H1 (cell line): ENCODE measurements around the gene NDUFS7. TPM values are rescaled to one million over a fixed set of nuclear protein-coding genes. Genes with fewer than 3 reads are reported as not detected.

Experiments
- GTF2F1 ChIP-seq: IDR thresholded peaks from 2 replicates; pipeline ENCODE4 v1.6.1; 2012; ENCODE audit warnings: low read depth, low read length, improper control_type of control experiment, borderline replicate concordance
- polyA plus RNA-seq, 7 experiments: library from polyadenylated mRNA; depleted of rRNA in 3 of 7; stranded (reverse) in 5 of 7; unstranded in 2 of 7; fragments of >200 nt in 5 of 7; fragments of 200-250 nt in 2 of 7; gene quantifications; 1 replicate in 5 of 7; 2 replicates in 1 of 7; 4 replicates in 1 of 7; pipeline versions ENCODE4 v1.2.1 to v1.2.3, GENCODE V29; 2011 to 2013; ENCODE audit warnings: missing spikeins in 2 of 7, mixed read lengths in 2 of 7
- total RNA-seq: library from RNA; stranded (reverse); fragmentation: NEBNext Ultra II Directional; extraction: Animal tissue kit (Norgen Biotek cat#: 25700); gene quantifications from 2 replicates; pipeline ENCODE4 v1.2.1, GENCODE V29; 2021

Gene NDUFS7
- total and polyA plus RNA-seq, 2 of the 8 experiments (the other 6 are each of a cell fraction or from before 2014, with no cell fraction given), result 78.1 to 309 TPM

DNA sequence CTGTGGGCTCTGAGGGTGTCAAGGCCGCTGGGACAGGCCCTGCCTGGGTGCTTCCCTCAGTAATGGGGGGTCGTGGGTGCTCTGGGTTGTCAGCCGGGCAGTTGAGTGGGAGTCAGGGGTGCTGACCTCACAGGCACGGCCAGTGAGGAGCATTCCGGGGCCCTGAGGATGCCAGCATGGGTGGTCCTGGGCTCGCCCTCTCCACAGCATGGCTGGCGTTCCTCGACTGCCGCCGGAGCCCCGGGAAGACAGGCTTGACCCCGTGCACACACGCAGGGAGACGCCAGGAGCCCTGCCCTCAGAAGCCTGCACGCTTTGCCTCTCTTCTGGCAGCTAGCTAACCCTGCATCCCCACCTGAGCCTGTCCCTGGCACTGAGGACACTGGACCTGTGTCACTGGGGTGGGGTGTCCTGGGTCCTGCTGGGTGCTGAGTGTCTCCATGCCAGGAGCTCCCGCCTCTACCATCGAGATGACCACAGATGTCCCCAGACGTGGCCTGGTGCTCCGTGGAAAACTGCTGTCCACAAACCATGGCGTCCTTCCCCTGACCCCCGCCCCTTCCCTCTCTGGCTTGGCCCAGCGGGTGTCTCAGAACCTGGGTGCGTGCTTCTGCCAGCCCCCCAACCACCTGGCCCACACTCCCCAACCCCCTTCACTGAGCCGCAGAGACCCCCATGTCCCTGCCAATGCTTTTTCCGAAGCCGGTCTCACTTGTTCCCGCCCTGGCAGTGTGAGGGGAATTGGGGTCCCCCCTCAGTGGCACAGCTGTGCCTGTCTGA, 4.4 kb upstream of the NDUFS7 start (continued):
- TF ChIP-seq GTF2F1, result no peak
